Liver (tissue), 9 donors: ENCODE measurements around the gene CUL2. TPM values are rescaled to one million over a fixed set of nuclear protein-coding genes. Genes with fewer than 3 reads are reported as not detected.

Experiments
- DNase-seq: peaks from one replicate; pipeline ENCODE4 v3.0.0-alpha.2; 2017; ENCODE audit warnings: low spot score
- H3K27ac ChIP-seq, 2 donors: one replicate each; pipeline ENCODE4 v1.7.0; 2013; ENCODE audit warnings: inconsistent platforms in 2 of 2, low read length in 2 of 2, control low read depth in 1 of 2, low read depth in 1 of 2, mild to moderate bottlenecking in 1 of 2
- H3K27me3 ChIP-seq, 4 donors: one replicate each; pipeline versions ENCODE4 v1.6.1 to v1.7.0; 2013; ENCODE audit warnings: low read length in 3 of 4, inconsistent platforms in 1 of 4, mild to moderate bottlenecking in 1 of 4, moderate library complexity in 1 of 4; ENCODE audit not compliant: control insufficient read depth in 4 of 4, insufficient read depth in 4 of 4
- H3K36me3 ChIP-seq, 4 donors: one replicate each; pipeline versions ENCODE4 v1.6.1 to v1.7.0; 2013; ENCODE audit warnings: low read length in 3 of 4, mild to moderate bottlenecking in 3 of 4, low read depth in 1 of 4, moderate library complexity in 1 of 4; ENCODE audit not compliant: control insufficient read depth in 4 of 4, insufficient read depth in 3 of 4
- H3K4me1 ChIP-seq, 4 donors: one replicate each; pipeline versions ENCODE4 v1.6.1 to v1.7.0; 2013; ENCODE audit warnings: low read length in 3 of 4, mild to moderate bottlenecking in 3 of 4, moderate library complexity in 1 of 4; ENCODE audit not compliant: control insufficient read depth in 4 of 4, insufficient read depth in 4 of 4
- H3K4me3 ChIP-seq, 3 donors: one replicate each; pipeline versions ENCODE4 v1.6.1 to v1.7.0; 2013; ENCODE audit warnings: low read length in 3 of 3, control low read depth in 1 of 3, low read depth in 1 of 3, mild to moderate bottlenecking in 1 of 3
- H3K9ac ChIP-seq, 2 donors: one replicate each; pipeline ENCODE4 v1.7.0; 2013; ENCODE audit warnings: low read length in 2 of 2, mild to moderate bottlenecking in 2 of 2, moderate library complexity in 2 of 2, control low read depth in 1 of 2, low read depth in 1 of 2
- H3K9me3 ChIP-seq, 4 donors: one replicate each; pipeline versions ENCODE4 v1.6.1 to v1.7.0; 2013; ENCODE audit warnings: low read length in 3 of 4; ENCODE audit not compliant: control insufficient read depth in 4 of 4
- EGR1 ChIP-seq, 2 donors: IDR thresholded peaks; 2 replicates each; pipeline ENCODE4 v1.6.1; 2016 to 2018; ENCODE audit warnings: antibody characterized with exemption in 2 of 2, low read depth in 2 of 2
- FOXA1 ChIP-seq: IDR thresholded peaks from 2 replicates; pipeline ENCODE4 v1.6.1; 2016; ENCODE audit warnings: antibody characterized with exemption
- FOXA2 ChIP-seq: IDR thresholded peaks from 2 replicates; pipeline ENCODE4 v1.6.1; 2016; ENCODE audit warnings: antibody characterized with exemption
- GABPA ChIP-seq, 2 donors: IDR thresholded peaks in 1 of 2; conservative IDR thresholded peaks in 1 of 2; 2 replicates each; pipeline ENCODE4 v1.6.1; 2016; ENCODE audit warnings: antibody characterized with exemption in 2 of 2, mild to moderate bottlenecking in 1 of 2, moderate library complexity in 1 of 2
- HNF4A ChIP-seq, 2 donors: conservative IDR thresholded peaks; 2 replicates each; pipeline ENCODE4 v1.6.1; 2016; ENCODE audit warnings: antibody characterized with exemption in 2 of 2, mild to moderate bottlenecking in 2 of 2
- HNF4G ChIP-seq: IDR thresholded peaks from 2 replicates; pipeline ENCODE4 v1.6.1; 2016; ENCODE audit warnings: antibody characterized with exemption
- NR2F2 ChIP-seq: IDR thresholded peaks from 2 replicates; pipeline ENCODE4 v1.6.1; 2016; ENCODE audit warnings: antibody characterized with exemption
- RAD21 ChIP-seq, 2 donors: IDR thresholded peaks; 2 replicates each; pipeline ENCODE4 v1.6.1; 2016; ENCODE audit warnings: antibody characterized with exemption in 2 of 2, mild to moderate bottlenecking in 2 of 2
- RXRA ChIP-seq, 2 donors: IDR thresholded peaks; 2 replicates each; pipeline ENCODE4 v1.6.1; 2017 to 2018; ENCODE audit warnings: antibody characterized with exemption in 2 of 2, mild to moderate bottlenecking in 1 of 2
- WGBS: extraction: QIAGEN DNeasy Blood & Tissue Kit; methylation state at CpG from one replicate; pipeline ENCODE4 v1.1.7; 2013; 5-methylcytosine and 5-hydroxymethylcytosine counted together
- polyA plus RNA-seq, 2 donors: library from polyadenylated mRNA; stranded (reverse) in 1 of 2; unstranded in 1 of 2; fragments of 200-250 nt in 1 of 2; fragments of >200 nt in 1 of 2; fragmentation: Nextera tagmentation in 1 of 2; extraction: Ambion mirVana in 1 of 2; gene quantifications; one replicate each; pipeline versions ENCODE4 v1.2.1 to v1.2.3, GENCODE V29; 2013 to 2015
- total RNA-seq, 2 donors: library from RNA; depleted of rRNA; stranded (reverse); fragments of >200 nt; gene quantifications; one replicate each; pipeline ENCODE4 v1.2.3, GENCODE V29; 2014
- TF ChIP-seq, protein P1 (sequence below): fragments of 150-350 bp; IDR thresholded peaks from 2 replicates; pipeline ENCODE4 v1.5.1; 2017; ENCODE audit warnings: improper control_type of control experiment, low read depth, low read length; ENCODE audit not compliant: missing input control
- TF ChIP-seq, protein P2 (sequence below): IDR thresholded peaks from 2 replicates; pipeline ENCODE4 v1.6.1; 2016; ENCODE audit warnings: antibody characterized with exemption, mild to moderate bottlenecking
- TF ChIP-seq, protein P3 (sequence below): IDR thresholded peaks from 2 replicates; pipeline ENCODE4 v1.6.1; 2016; ENCODE audit warnings: antibody characterized with exemption
- TF ChIP-seq, protein P4 (sequence below): IDR thresholded peaks from 2 replicates; pipeline ENCODE4 v1.6.1; 2016; ENCODE audit warnings: antibody characterized with exemption
- donor health status: healthy.
- donor health status: healthy.
- donor health status: healthy.
- donor health status: healthy.
- donor health status: healthy.

CUL2 gene
- total and polyA plus RNA-seq, 4 donors: 8.6 to 14.1 (median 12.1) TPM

DNA sequence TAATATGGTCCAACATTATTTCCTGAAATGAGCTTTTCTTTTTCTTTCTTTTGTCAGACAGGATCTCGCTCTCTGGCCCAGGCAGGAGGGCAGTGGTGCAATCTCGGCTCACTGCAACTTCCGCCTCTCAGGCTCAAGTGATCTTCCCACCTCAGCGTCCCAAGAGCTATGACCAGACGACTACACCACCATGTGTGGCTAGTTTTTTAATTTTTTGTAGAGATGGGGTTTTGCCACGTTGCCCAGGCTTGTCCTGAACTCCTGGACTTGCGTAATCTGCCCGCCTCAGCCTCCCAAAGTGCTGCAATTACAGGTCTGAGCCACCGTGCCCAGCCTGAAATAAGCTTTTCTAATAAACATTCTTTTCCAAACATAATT lies 48.6 kb downstream of the CUL2 start:
- 84% methylated on average over 9 of the region's 9 CpGs for WGBS
- H3K27ac ChIP-seq: no peak overlapping the region
- no peaks in the 10 kb centered on the region for H3K27me3 ChIP-seq
- no peak overlapping the region for H3K9ac ChIP-seq
- H3K36me3 ChIP-seq: peaks cover 0 to 26% (median 12%) of the 10 kb centered on the region in 4 donors
- DNase-seq: no peak
- TF ChIP-seq, protein P1, sequence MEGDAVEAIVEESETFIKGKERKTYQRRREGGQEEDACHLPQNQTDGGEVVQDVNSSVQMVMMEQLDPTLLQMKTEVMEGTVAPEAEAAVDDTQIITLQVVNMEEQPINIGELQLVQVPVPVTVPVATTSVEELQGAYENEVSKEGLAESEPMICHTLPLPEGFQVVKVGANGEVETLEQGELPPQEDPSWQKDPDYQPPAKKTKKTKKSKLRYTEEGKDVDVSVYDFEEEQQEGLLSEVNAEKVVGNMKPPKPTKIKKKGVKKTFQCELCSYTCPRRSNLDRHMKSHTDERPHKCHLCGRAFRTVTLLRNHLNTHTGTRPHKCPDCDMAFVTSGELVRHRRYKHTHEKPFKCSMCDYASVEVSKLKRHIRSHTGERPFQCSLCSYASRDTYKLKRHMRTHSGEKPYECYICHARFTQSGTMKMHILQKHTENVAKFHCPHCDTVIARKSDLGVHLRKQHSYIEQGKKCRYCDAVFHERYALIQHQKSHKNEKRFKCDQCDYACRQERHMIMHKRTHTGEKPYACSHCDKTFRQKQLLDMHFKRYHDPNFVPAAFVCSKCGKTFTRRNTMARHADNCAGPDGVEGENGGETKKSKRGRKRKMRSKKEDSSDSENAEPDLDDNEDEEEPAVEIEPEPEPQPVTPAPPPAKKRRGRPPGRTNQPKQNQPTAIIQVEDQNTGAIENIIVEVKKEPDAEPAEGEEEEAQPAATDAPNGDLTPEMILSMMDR: no peak
- TF ChIP-seq HNF4A (conservative IDR thresholded peaks at IDR 0.05) (no peak), EGR1 (IDR thresholded peaks at IDR 0.05; ENCODE audit: low read depth in 2 of 2) (no peak), NR2F2 (no peak), RXRA (IDR thresholded peaks at IDR 0.05) (no peak), GABPA (IDR thresholded peaks at IDR 0.05 in 1 of 2, conservative IDR thresholded peaks at IDR 0.05 in 1 of 2) (no peak), HNF4G (no peak), RAD21 (IDR thresholded peaks at IDR 0.05) (no peak), FOXA2 (no peak), FOXA1 (no peak)
- TF ChIP-seq, protein P2, sequence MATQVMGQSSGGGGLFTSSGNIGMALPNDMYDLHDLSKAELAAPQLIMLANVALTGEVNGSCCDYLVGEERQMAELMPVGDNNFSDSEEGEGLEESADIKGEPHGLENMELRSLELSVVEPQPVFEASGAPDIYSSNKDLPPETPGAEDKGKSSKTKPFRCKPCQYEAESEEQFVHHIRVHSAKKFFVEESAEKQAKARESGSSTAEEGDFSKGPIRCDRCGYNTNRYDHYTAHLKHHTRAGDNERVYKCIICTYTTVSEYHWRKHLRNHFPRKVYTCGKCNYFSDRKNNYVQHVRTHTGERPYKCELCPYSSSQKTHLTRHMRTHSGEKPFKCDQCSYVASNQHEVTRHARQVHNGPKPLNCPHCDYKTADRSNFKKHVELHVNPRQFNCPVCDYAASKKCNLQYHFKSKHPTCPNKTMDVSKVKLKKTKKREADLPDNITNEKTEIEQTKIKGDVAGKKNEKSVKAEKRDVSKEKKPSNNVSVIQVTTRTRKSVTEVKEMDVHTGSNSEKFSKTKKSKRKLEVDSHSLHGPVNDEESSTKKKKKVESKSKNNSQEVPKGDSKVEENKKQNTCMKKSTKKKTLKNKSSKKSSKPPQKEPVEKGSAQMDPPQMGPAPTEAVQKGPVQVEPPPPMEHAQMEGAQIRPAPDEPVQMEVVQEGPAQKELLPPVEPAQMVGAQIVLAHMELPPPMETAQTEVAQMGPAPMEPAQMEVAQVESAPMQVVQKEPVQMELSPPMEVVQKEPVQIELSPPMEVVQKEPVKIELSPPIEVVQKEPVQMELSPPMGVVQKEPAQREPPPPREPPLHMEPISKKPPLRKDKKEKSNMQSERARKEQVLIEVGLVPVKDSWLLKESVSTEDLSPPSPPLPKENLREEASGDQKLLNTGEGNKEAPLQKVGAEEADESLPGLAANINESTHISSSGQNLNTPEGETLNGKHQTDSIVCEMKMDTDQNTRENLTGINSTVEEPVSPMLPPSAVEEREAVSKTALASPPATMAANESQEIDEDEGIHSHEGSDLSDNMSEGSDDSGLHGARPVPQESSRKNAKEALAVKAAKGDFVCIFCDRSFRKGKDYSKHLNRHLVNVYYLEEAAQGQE: no peak
- TF ChIP-seq, protein P3, sequence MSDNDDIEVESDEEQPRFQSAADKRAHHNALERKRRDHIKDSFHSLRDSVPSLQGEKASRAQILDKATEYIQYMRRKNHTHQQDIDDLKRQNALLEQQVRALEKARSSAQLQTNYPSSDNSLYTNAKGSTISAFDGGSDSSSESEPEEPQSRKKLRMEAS: no peak
- TF ChIP-seq, protein P4, sequence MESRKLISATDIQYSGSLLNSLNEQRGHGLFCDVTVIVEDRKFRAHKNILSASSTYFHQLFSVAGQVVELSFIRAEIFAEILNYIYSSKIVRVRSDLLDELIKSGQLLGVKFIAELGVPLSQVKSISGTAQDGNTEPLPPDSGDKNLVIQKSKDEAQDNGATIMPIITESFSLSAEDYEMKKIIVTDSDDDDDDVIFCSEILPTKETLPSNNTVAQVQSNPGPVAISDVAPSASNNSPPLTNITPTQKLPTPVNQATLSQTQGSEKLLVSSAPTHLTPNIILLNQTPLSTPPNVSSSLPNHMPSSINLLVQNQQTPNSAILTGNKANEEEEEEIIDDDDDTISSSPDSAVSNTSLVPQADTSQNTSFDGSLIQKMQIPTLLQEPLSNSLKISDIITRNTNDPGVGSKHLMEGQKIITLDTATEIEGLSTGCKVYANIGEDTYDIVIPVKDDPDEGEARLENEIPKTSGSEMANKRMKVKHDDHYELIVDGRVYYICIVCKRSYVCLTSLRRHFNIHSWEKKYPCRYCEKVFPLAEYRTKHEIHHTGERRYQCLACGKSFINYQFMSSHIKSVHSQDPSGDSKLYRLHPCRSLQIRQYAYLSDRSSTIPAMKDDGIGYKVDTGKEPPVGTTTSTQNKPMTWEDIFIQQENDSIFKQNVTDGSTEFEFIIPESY: no peak
- peaks cover 0 to 14% (median 2%) of the 10 kb centered on the region in 4 donors for H3K4me1 ChIP-seq
- no peaks in the 10 kb centered on the region for H3K9me3 ChIP-seq
- H3K4me3 ChIP-seq: no peak overlapping the region

DNA sequence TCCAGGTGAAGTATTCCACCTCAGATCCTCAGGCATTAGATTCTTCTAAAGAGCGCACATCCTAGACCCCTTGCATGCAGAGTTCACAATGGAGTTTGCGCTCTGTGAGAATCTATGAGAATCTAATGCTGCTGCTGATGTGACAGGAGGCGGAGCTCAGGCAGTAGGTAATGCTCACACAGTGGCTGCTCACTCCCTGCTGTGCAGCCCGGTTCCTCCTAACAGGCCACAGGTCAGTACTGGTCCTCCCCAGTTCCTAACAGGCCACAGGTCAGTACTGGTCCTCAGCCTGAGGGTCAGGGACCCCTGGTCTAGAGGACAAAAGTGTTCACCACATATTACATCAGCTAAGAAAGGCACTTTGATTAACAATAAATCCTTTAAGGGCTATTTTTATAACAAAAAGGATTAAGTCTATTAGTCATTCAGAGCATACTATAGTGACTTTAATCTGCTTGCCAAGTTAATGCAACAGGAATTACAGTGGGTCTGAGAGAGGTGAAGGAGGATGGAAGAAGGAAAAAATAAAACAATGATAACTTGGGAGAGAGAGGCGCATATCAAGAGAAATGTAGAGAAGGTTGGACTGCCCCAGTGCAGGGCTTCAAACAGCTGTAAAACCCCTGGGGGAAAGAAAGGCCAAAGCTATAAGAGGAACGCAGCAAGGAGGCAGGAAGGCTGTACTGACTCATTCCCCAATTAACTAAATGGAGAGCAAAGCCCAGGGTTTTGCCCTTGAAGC lies 49.2 kb downstream of the CUL2 start:
- no peak overlapping the region for H3K27ac ChIP-seq
- no peak for DNase-seq

More for the DNA sequence above, 49.2 kb downstream of the CUL2 start:
- Histone ChIP-seq H3K9me3 (no peaks in the 10 kb centered on the region), H3K36me3 (peaks cover 0 to 21% (median 10%) of the 10 kb centered on the region in 4 donors), H3K4me3 (no peak overlapping the region), H3K9ac (no peak overlapping the region), H3K27me3 (no peaks in the 10 kb centered on the region), H3K4me1 (peaks cover 0 to 14% (median 2%) of the 10 kb centered on the region in 4 donors)
- 96% methylated on average over 6 of the region's 6 CpGs for WGBS
- no peak for TF ChIP-seq RAD21 (IDR thresholded peaks at IDR 0.05)
- TF ChIP-seq NR2F2: no peak
- TF ChIP-seq, protein P3: no peak
- TF ChIP-seq FOXA1: no peak
- TF ChIP-seq, protein P1: no peak
- TF ChIP-seq, protein P4: no peak
- no peak for TF ChIP-seq FOXA2
- TF ChIP-seq HNF4G: no peak
